CD4-positive, alpha-beta T cell treated with Interleukin-15 for 1 hour (primary cell): ENCODE measurements around the gene KRTAP24-1.

Source experiments
- DNase-seq: peaks from one replicate; pipeline ENCODE4 v3.0.0-alpha.2; 2020

KRTAP24-1 gene

GRCh38 chr21:30234050-30234449 is 48.7 kb downstream of the KRTAP24-1 start:
- no peak for DNase-seq

DNA sequence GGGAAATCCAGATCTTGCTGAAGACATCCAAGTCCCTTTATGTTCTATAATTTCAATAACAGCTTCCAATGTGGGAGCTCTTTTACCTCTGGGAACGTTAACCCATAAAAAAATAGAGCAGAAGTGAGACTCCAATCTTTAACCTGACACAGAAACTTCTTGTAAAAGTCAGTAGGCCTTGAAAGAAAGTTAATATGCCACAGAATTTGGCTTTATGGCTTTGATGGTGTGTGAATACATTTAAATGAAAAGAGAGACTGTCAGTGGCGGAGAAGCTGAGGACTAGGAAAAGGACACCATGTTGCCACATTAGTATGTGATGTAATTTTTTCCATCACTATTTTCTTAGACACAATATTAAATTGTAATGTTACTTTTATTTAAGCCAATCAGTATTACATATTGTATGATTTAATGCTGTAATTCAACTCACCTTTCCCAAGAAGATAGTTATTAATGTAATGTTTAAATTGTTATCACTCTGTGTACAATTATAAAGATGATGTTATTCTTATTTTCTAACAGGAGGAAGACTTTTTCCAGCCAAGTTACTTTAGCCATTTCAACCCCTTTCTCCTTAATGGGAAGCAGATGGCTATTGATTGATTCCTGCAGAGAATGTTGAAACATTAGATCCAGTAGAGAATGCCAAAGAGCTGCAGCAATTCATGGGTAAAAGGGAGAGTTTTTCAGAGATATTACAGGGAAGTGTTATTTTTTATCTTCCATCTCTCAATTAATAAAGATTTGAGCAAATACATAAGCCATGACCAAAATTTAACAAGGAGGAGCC is 49.3 kb downstream of the KRTAP24-1 start:
- DNase-seq, result no peak

GRCh38 chr21:30232011-30232410 is 50.7 kb downstream of the KRTAP24-1 start:
- no peak for DNase-seq
